IMR-90 (cell line): ENCODE measurements around the gene ARHGEF6. TPM values are rescaled to one million over a fixed set of nuclear protein-coding genes. Genes with fewer than 3 reads are reported as not detected.

Experiments used
- ATAC-seq: fragments of 200-7000 bp; cut with Tn5 transposase; 2 replicates; pipeline ENCODE4 v1.9.1; 2020; ENCODE audit warnings: low read depth, mild to moderate bottlenecking, moderate library complexity
- BruUV-seq: library from RNA; stranded (reverse); fragments of 400-500 nt; replicated peaks from 2 replicates; lab custom pipeline; 2021; lab: Mats Ljungman, UMichigan
- CTCF ChIA-PET: fragments of 300-600 bp; formaldehyde crosslinking; extraction: SDS; loops from one replicate; lab custom pipeline; 2021; ENCODE audit warnings: antibody characterized with exemption; lab: Yijun Ruan, JAX
- POLR2A ChIA-PET: fragments of 300-600 bp; sonication (Branson Sonifier 250); formaldehyde crosslinking; loops from one replicate; lab custom pipeline; 2022; ENCODE audit warnings: antibody characterized with exemption; ENCODE audit not compliant: unreplicated experiment; lab: Charles Lee
- DNase-seq: peaks from one replicate; pipeline ENCODE4 v3.0.0; 2013
- H2AFZ ChIP-seq: replicated peaks from 2 replicates; pipeline ENCODE3; 2013; ENCODE audit warnings: low read length, mild to moderate bottlenecking; ENCODE audit not compliant: poor library complexity
- H2AK5ac ChIP-seq: 2 replicates; pipeline ENCODE4 v1.6.1; 2013; ENCODE audit warnings: low read depth, low read length, inconsistent platforms
- H2AK9ac ChIP-seq: replicated peaks from 2 replicates; pipeline ENCODE3; 2013; ENCODE audit warnings: mild to moderate bottlenecking, low read depth, low read length, moderate library complexity; ENCODE audit not compliant: poor library complexity
- H2BK120ac ChIP-seq: 2 replicates; pipeline ENCODE4 v1.6.1; 2013; ENCODE audit warnings: low read depth, low read length, inconsistent platforms
- H2BK15ac ChIP-seq: 3 replicates; pipeline ENCODE4 v1.6.1; 2013; ENCODE audit warnings: low read depth, low read length, inconsistent platforms
- H2BK20ac ChIP-seq: 2 replicates; pipeline ENCODE4 v1.6.1; 2013; ENCODE audit warnings: low read depth, mild to moderate bottlenecking, inconsistent platforms, low read length, moderate library complexity
- H2BK5ac ChIP-seq: 2 replicates; pipeline ENCODE4 v1.6.1; 2013; ENCODE audit warnings: mild to moderate bottlenecking, low read depth, low read length, inconsistent platforms; ENCODE audit not compliant: poor library complexity, severe bottlenecking
- H3K14ac ChIP-seq: replicated peaks from 2 replicates; pipeline ENCODE4 v1.6.1; 2013; ENCODE audit warnings: low read depth, low read length, inconsistent platforms
- H3K18ac ChIP-seq: 2 replicates; pipeline ENCODE4 v1.6.1; 2013; ENCODE audit warnings: low read depth, low read length, control low read depth
- H3K23ac ChIP-seq: 2 replicates; pipeline ENCODE4 v1.6.1; 2013; ENCODE audit warnings: low read depth, low read length, inconsistent platforms
- H3K27ac ChIP-seq: 2 replicates; pipeline ENCODE4 v1.5.1; 2013; ENCODE audit warnings: mild to moderate bottlenecking, control low read depth, low read length; ENCODE audit not compliant: insufficient read depth
- H3K27me3 ChIP-seq: 2 replicates; pipeline ENCODE4 v1.6.1; 2013; ENCODE audit warnings: low read length; ENCODE audit not compliant: control insufficient read depth, insufficient read depth
- H3K36me3 ChIP-seq: 2 replicates; pipeline ENCODE4 v1.6.1; 2013; ENCODE audit warnings: low read length, mixed read lengths; ENCODE audit not compliant: control insufficient read depth, insufficient read depth
- H3K4ac ChIP-seq: 2 replicates; pipeline ENCODE4 v1.6.1; 2013; ENCODE audit warnings: low read depth, low read length, inconsistent platforms
- H3K4me1 ChIP-seq: 2 replicates; pipeline ENCODE4 v1.6.1; 2013; ENCODE audit warnings: low read length, mixed read lengths; ENCODE audit not compliant: control insufficient read depth, insufficient read depth
- H3K4me2 ChIP-seq: 2 replicates; pipeline ENCODE4 v1.6.1; 2013; ENCODE audit warnings: low read depth, mild to moderate bottlenecking, control low read depth, low read length, moderate library complexity
- H3K4me3 ChIP-seq: 2 replicates; pipeline ENCODE4 v1.5.1; 2013; ENCODE audit warnings: low read depth, mild to moderate bottlenecking, control low read depth, low read length, moderate library complexity; ENCODE audit not compliant: insufficient read depth
- H3K56ac ChIP-seq: 2 replicates; pipeline ENCODE4 v1.6.1; 2013; ENCODE audit warnings: low read length, inconsistent platforms; ENCODE audit not compliant: insufficient read depth; ENCODE audit errors: extremely low read depth
- H3K79me1 ChIP-seq, 2 experiments: 2 replicates each; pipeline ENCODE4 v1.6.1; 2013; ENCODE audit warnings: low read length in 2 of 2, inconsistent platforms in 1 of 2, low read depth in 1 of 2
- H3K9ac ChIP-seq: 2 replicates; pipeline ENCODE4 v1.6.1; 2013; ENCODE audit warnings: low read depth, low read length, control low read depth
- H3K9me1 ChIP-seq: 2 replicates; pipeline ENCODE4 v1.6.1; 2013; ENCODE audit warnings: low read length, inconsistent platforms; ENCODE audit not compliant: insufficient read depth
- H3K9me3 ChIP-seq: 2 replicates; pipeline ENCODE4 v1.6.1; 2013; ENCODE audit warnings: low read length; ENCODE audit not compliant: control insufficient read depth, insufficient read depth
- H4K20me1 ChIP-seq: 2 replicates; pipeline ENCODE4 v1.6.1; 2013; ENCODE audit warnings: low read length, inconsistent platforms; ENCODE audit not compliant: insufficient read depth
- H4K5ac ChIP-seq: 2 replicates; pipeline ENCODE4 v1.6.1; 2013; ENCODE audit warnings: mild to moderate bottlenecking, low read depth, low read length, control low read depth
- H4K8ac ChIP-seq, 2 experiments: 2 replicates each; pipeline ENCODE4 v1.6.1; 2013; ENCODE audit warnings: low read depth in 2 of 2, low read length in 2 of 2, control low read depth in 1 of 2, inconsistent platforms in 1 of 2
- H4K91ac ChIP-seq: 2 replicates; pipeline ENCODE4 v1.6.1; 2013; ENCODE audit warnings: low read depth, low read length, inconsistent platforms; ENCODE audit not compliant: insufficient read depth
- CEBPB ChIP-seq: IDR thresholded peaks from 2 replicates; pipeline ENCODE4 v1.6.1; 2012; ENCODE audit warnings: low read depth, low read length, improper control_type of control experiment
- CTCF ChIP-seq: conservative IDR thresholded peaks from 2 replicates; pipeline ENCODE4 v1.5.1; 2012; ENCODE audit warnings: mild to moderate bottlenecking, low read depth, low read length, improper control_type of control experiment
- ELK1 ChIP-seq: fragments of 150-350 bp; IDR thresholded peaks from 2 replicates; pipeline ENCODE4 v1.6.1; 2016; ENCODE audit warnings: low read depth, mild to moderate bottlenecking, low read length, moderate library complexity, borderline replicate concordance
- FOS ChIP-seq: fragments of 150-350 bp; IDR thresholded peaks from 2 replicates; pipeline ENCODE4 v1.6.1; 2016; ENCODE audit warnings: low read depth, low read length
- MAFK ChIP-seq: IDR thresholded peaks from 2 replicates; pipeline ENCODE4 v1.6.1; 2012; ENCODE audit warnings: low read depth, low read length, improper control_type of control experiment
- NFE2L2 ChIP-seq: fragments of 150-350 bp; IDR thresholded peaks from 2 replicates; pipeline ENCODE4 v1.6.1; 2016; ENCODE audit warnings: low read depth, mild to moderate bottlenecking, low read length
- POLR2A ChIP-seq: IDR thresholded peaks from 2 replicates; pipeline ENCODE4 v1.6.1; 2012; ENCODE audit warnings: mild to moderate bottlenecking, low read depth, low read length
- RFX5 ChIP-seq: IDR thresholded peaks from 2 replicates; pipeline ENCODE4 v1.8.0; 2012; ENCODE audit warnings: low read depth, mild to moderate bottlenecking, low read length, moderate library complexity
- WGBS, 2 experiments: methylation state at CpG; one replicate each; pipeline versions ENCODE4 v1.1.5 to v1.1.7; 2013; ENCODE audit warnings: missing lambda C conversion rate in 2 of 2; ENCODE audit not compliant: insufficient read length in 1 of 2; ENCODE audit errors: extremely low coverage in 2 of 2; 5-methylcytosine and 5-hydroxymethylcytosine counted together
- dilution Hi-C: fragments of 300-500 bp; cut with HindIII; formaldehyde crosslinking; loops from one replicate; pipeline ENCODE4 v1.14.3; 2018; ENCODE audit warnings: low sequenced_read_pairs; ENCODE audit not compliant: unreplicated experiment
- in situ Hi-C: fragments of 300-500 bp; cut with MboI; formaldehyde crosslinking; loops from 3 replicates; pipeline ENCODE4 v1.14.3; 2019; ENCODE audit warnings: low sequenced_read_pairs, inconsistent platforms, mixed read lengths
- intact Hi-C: fragments of 100-400 bp; cut with micrococcal nuclease; formaldehyde crosslinking; loops from 2 replicates; pipeline ENCODE4 v1.10.0; 2022
- polyA plus RNA-seq, 3 experiments: library from polyadenylated mRNA; depleted of rRNA; stranded (reverse); fragments of >200 nt; gene quantifications; 2 replicates each; pipeline ENCODE4 v1.2.3, GENCODE V29; 2012; ENCODE audit warnings: low replicate concordance in 1 of 3
- total RNA-seq: library from RNA; depleted of rRNA; stranded (reverse); fragments of >200 nt; gene quantifications from 2 replicates; pipeline ENCODE4 v1.2.3, GENCODE V29; 2012
- TF ChIP-seq, protein P1 (sequence below): fragments of 150-350 bp; IDR thresholded peaks from 2 replicates; pipeline ENCODE4 v1.6.1; 2017; ENCODE audit warnings: mild to moderate bottlenecking, antibody characterized with exemption, low read length, low read depth

Gene ARHGEF6
- total and polyA plus RNA-seq, 2 of the 4 experiments (the other 2 are of a cell fraction), result 2.1 to 2.7 TPM

GRCh38 chrX:136773648-136774047 lies 7.1 kb downstream of the ARHGEF6 start:
- Histone ChIP-seq H2AFZ (no peak overlapping the region), H2BK20ac (no peak overlapping the region), H2BK120ac (no peak overlapping the region), H4K5ac (no peak overlapping the region), H3K36me3 (no peaks in the 10 kb centered on the region), H3K9me3 (no peaks in the 10 kb centered on the region), H3K4me1 (peaks cover under 1% of the 10 kb centered on the region), H2AK5ac (no peak overlapping the region), H3K56ac (no peak overlapping the region), H3K9me1 (no peaks in the 10 kb centered on the region), H3K79me1 (no peaks in the 10 kb centered on the region), H3K4me3 (no peak overlapping the region), H3K9ac (no peak overlapping the region), H4K8ac (no peak overlapping the region), H3K18ac (no peak overlapping the region), H2BK15ac (no peak overlapping the region), H2AK9ac (no peak overlapping the region), H4K91ac (no peak overlapping the region), H3K23ac (no peak overlapping the region), H3K27ac (no peak overlapping the region), H3K4ac (no peak overlapping the region), H3K4me2 (no peak overlapping the region), H3K14ac (no peak overlapping the region), H2BK5ac (no peak overlapping the region), H4K20me1 (no peaks in the 10 kb centered on the region), H3K27me3 (no peaks in the 10 kb centered on the region)
- no peak for ATAC-seq
- ChIA-PET POLR2A (no interaction called here), CTCF (no interaction called here)
- no TSS peak for BruUV-seq
- DNase-seq, result no peak
- in situ Hi-C loops (no loop called here), intact Hi-C loops (no loop called here), dilution Hi-C loops (no loop called here)
- no peak for TF ChIP-seq RFX5
- TF ChIP-seq CEBPB, result no peak
- no peak for TF ChIP-seq POLR2A
- TF ChIP-seq MAFK, result no peak
- no peak for TF ChIP-seq NFE2L2
- TF ChIP-seq, protein P1, sequence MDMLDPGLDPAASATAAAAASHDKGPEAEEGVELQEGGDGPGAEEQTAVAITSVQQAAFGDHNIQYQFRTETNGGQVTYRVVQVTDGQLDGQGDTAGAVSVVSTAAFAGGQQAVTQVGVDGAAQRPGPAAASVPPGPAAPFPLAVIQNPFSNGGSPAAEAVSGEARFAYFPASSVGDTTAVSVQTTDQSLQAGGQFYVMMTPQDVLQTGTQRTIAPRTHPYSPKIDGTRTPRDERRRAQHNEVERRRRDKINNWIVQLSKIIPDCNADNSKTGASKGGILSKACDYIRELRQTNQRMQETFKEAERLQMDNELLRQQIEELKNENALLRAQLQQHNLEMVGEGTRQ, result no peak
- TF ChIP-seq ELK1, result no peak
- no peak for TF ChIP-seq CTCF
- TF ChIP-seq FOS, result no peak
- no CpG with 5 or more reads among the region's 2 CpGs for WGBS, 2 experiments
